ENCODE measurements around the gene PSAT1.

- TF ChIP-seq YY1 (IDR thresholded peaks at IDR 0.05; ENCODE audit: insufficient read depth, insufficient read length) (no peak), ZNF274 (IDR thresholded peaks at IDR 0.05; ENCODE audit: low read depth, low read length) (no peak)
Measured at GRCh38 chr9:78354324-78354973, 57.5 kb downstream of the PSAT1 start.
